HG03135 (cell line): ENCODE measurements around the gene CCDC198.

Source experiments
- ATAC-seq: cut with Tn5 transposase; IDR thresholded peaks from one replicate; pipeline ENCODE4 v1.9.1; 2021; ENCODE audit warnings: mild to moderate bottlenecking, moderate library complexity; ENCODE audit not compliant: unreplicated experiment

Gene CCDC198

GRCh38 chr14:57493467-57494181 is at the start of gene CCDC198:
CCDC198 (minus strand) TSS chr14:57493857; CDS start chr14:57493715, 142 bp downstream.
- ATAC-seq = peak; percentile 74

GRCh38 chr14:57533214-57533613 is 39.6 kb upstream of the CCDC198 start:
- ATAC-seq = no peak

- no peak for ATAC-seq
These were observed 36.9 kb upstream of the CCDC198 start for GRCh38 chr14:57530571-57530970.

- ATAC-seq = no peak
These were observed 33.3 kb upstream of the CCDC198 start for GRCh38 chr14:57526942-57527341.

- ATAC-seq = no peak
These were observed 25.4 kb upstream of the CCDC198 start for GRCh38 chr14:57519043-57519442.

GRCh38 chr14:57512220-57512619 is 18.6 kb upstream of the CCDC198 start:
- no peak for ATAC-seq

GRCh38 chr14:57508756-57509155 is 15.1 kb upstream of the CCDC198 start:
- no peak for ATAC-seq

- no peak for ATAC-seq
These were observed 9.1 kb upstream of the CCDC198 start for GRCh38 chr14:57502586-57503254.

- ATAC-seq = no peak
These were observed 7.4 kb upstream of the CCDC198 start for GRCh38 chr14:57501039-57501557.

GRCh38 chr14:57498659-57499058 is 5.0 kb upstream of the CCDC198 start:
- no peak for ATAC-seq

- no peak for ATAC-seq
These were observed 4.4 kb upstream of the CCDC198 start for GRCh38 chr14:57498035-57498434.

- ATAC-seq = no peak
These were observed 1.8 kb upstream of the CCDC198 start for GRCh38 chr14:57495416-57495815.

GRCh38 chr14:57492859-57493258 is 798 bp downstream of the CCDC198 start:
- ATAC-seq = no peak

GRCh38 chr14:57491640-57492039 is 2.0 kb downstream of the CCDC198 start:
- ATAC-seq = no peak

- no peak for ATAC-seq
These were observed 5.9 kb downstream of the CCDC198 start for GRCh38 chr14:57487771-57488170.

GRCh38 chr14:57486767-57487379 is 6.8 kb downstream of the CCDC198 start:
- no peak for ATAC-seq

- ATAC-seq = peak; percentile 94
These were observed 8.0 kb downstream of the CCDC198 start for GRCh38 chr14:57485635-57486034.

GRCh38 chr14:57482120-57482519 is 11.5 kb downstream of the CCDC198 start:
- ATAC-seq = no peak

GRCh38 chr14:57480051-57480450 is 13.6 kb downstream of the CCDC198 start:
- no peak for ATAC-seq

GRCh38 chr14:57479197-57479596 is 14.5 kb downstream of the CCDC198 start:
- ATAC-seq = no peak

GRCh38 chr14:57478050-57478449 is 15.6 kb downstream of the CCDC198 start:
- no peak for ATAC-seq

- ATAC-seq = no peak
These were observed 22.7 kb downstream of the CCDC198 start for GRCh38 chr14:57470909-57471308.
